Measurements from ENCODE around the gene AKAP13.

DNA sequence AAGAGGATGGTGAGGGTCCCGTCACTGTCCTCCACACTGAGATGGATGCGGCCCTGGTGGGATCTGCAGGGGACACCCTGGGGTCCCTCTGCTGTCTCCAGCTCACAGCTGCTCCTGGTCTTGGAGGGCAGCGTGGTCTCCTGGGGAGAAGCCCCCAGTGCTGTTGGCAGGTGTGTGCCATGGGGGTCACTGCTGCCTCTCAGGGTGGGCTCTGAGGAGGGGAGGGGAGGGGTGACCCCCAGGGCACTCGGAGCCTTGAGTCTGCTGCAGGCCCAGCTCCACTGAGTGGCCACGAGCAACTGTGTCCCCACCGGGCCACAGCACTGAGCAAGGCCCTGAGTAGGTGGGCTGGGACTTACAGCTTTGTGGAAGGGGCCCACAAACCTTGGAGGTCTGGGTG is 379.6 kb downstream of the AKAP13 start:
- TF ChIP-seq, protein P1, sequence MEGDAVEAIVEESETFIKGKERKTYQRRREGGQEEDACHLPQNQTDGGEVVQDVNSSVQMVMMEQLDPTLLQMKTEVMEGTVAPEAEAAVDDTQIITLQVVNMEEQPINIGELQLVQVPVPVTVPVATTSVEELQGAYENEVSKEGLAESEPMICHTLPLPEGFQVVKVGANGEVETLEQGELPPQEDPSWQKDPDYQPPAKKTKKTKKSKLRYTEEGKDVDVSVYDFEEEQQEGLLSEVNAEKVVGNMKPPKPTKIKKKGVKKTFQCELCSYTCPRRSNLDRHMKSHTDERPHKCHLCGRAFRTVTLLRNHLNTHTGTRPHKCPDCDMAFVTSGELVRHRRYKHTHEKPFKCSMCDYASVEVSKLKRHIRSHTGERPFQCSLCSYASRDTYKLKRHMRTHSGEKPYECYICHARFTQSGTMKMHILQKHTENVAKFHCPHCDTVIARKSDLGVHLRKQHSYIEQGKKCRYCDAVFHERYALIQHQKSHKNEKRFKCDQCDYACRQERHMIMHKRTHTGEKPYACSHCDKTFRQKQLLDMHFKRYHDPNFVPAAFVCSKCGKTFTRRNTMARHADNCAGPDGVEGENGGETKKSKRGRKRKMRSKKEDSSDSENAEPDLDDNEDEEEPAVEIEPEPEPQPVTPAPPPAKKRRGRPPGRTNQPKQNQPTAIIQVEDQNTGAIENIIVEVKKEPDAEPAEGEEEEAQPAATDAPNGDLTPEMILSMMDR (IDR thresholded peaks at IDR 0.05; ENCODE audit: low read depth, low read length): no peak
- no peak for TF ChIP-seq EZH2phosphoT487 (IDR thresholded peaks at IDR 0.05; ENCODE audit: low read depth)

Data from OCI-LY3 (cell line).